RPMI8226 (cell line): ENCODE measurements around the gene SCN8A.
"Not testable (repeated sequence)": the region's sequence is repeated elsewhere in the genome, so short reads cannot be mapped to it uniquely, and the experiment has no call there.

Experiments
- DNase-seq: peaks from one replicate; pipeline ENCODE4 v3.0.0-alpha.2; 2015

The SCN8A gene

DNA sequence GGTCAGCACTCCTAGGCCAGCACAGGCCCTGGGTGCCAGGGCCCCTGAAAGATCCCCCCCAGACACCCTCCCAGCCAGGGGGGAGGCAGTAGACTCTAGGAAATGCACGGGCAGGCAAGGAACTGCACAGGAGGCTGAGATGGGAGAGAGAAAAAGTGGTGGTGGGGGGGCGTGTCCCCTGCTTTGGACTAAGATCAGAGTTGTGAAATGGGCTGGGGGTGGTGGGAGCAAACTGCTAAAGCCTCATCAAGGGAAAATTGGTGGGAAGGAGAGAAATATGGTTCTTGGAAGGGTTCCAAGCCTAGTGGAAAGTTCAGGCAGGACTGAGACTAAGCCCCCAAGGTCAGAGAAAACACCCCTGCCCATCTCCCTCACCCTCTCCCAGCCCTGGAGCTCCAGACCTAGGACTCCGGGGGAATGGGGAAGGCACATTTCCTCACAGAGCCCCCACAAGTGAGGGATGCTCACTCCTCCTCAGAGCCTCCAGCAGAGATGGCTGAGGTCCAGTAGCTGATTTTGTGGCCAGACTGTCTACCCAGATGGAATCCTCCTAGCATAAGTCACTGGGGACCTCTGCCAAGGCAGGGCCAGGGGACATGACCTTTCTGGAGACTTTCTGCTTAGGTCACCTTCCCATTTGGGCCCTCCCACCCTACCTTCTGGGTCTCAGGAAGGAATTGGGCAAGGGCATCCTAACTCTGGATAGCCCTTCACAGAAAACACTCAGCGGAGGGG is 227.7 kb downstream of the SCN8A start:
- peak; percentile 14 for DNase-seq

DNA sequence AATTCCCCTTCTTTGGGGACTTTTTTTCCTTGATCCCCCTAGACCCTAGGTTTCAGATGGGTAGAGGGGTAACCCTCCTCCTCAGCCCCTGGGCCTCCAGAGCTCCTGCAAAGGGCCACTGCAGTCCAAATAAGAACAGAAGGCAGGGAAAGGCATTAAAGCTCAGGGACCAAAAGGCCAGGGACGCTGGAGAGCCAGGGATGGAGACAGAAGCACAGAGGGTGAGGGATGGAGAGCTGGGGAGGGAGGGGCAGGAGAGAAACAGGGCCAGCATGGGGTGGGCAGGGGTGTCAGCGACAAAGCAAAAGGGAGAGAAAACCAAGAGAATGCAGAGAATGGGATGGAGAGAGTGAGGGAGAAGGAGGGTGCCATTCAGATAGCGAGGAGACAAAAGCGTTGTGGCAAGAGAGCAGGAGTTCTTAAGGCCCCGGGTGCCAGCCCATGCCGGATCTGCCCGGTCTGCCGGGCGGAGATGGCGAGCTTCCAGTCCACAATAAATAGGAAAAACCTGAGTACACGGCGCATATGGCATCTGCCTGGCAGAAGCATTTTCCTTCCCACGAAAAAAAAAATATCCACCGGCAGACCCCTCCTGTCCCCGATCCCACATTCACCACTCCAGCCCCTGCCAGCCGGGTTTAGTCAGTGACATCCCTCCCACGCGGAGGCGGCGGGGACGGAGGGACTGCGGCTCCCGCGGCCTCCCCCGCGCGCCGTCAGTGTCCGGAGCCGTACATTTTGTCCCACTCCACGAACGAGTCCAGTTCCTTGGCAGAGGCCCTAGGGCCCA is 228.9 kb downstream of the SCN8A start:
- DNase-seq: no peak

DNA sequence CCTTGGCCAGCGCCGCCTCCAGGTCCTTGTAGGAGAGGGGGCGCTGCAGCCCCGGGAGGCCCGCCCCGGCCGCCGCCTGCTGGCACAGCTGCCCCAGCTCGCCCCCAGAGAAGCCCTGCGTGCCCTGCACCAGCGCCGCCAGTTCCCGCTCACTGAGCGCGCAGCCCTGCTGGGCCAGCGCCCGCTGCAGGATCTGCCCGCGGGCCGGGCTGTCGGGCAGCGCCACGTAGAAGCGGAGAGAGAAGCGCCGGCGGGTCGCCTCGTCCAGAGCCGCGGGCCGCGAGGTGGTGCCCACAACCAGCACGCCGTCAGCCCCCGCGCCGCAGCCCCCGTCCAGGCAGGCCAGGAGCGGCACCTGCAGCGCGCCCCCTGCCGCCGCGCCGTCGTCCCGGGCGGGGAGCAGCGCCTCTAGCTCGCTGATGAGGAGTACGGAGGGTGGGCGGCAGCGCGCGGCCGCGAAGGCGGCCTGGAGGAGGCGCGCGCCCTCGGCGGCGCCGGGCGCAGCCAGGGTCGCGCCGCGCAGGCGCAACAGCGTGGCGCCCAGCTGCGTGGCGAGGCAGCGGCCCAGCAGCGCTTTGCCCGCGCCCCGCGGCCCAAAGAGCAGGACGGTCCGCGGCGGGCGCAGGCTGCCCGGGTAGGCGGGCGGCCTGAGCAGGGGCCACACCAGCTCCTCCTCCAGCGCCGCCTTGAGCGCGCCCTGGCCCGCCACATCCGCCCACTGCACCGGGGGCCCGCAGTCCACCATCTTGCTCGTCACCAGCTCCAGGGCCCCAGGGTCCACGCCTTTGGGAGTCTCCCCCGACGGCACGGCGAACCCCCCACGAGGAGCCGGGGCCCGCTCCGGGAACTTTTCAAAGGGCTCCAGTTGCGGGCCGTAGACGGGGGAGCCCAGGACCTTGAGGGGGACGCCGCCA is 229.8 kb downstream of the SCN8A start:
- DNase-seq: peak; percentile 49

DNA sequence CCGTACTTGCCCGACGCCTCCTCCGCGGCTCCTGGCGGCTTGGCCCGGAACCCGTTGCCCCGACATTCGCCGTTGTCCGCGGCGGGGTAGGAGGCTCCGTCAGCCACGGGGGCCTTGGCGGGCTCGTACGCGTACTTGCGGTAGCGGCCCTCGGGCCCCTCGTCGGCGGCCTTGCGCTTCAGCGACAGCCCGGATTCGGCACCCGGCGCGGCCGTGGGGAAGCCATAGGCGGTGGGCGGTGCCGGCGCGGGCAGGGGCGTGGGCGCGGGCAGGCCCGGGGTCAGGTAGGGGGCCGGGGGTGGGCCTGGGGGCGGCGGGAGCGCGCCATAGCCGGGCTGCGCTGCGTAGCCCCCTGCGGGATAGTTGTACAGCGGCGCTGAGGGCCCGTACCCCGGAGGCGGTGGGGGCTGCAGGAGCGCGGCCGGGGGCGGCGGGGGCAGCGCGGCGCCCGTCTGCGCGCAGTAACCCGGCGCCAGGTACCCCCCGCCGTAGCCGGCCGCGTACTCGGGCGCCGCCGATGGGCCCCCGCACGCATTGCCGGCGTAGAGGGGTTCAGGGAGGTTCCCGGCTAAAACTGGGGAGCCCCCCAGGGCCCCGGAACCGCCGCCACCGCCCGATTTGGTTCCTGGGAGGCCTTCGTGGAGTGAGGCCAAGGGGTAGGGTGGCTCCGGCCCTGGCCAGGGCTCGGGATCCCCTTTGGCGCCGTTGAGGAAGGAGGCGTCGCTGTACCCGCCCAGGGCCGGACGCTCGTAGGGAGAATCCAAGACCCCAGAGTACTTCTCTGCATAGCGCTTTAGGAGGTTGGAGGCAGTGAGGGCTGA is 230.6 kb downstream of the SCN8A start:
- DNase-seq: no peak

DNA sequence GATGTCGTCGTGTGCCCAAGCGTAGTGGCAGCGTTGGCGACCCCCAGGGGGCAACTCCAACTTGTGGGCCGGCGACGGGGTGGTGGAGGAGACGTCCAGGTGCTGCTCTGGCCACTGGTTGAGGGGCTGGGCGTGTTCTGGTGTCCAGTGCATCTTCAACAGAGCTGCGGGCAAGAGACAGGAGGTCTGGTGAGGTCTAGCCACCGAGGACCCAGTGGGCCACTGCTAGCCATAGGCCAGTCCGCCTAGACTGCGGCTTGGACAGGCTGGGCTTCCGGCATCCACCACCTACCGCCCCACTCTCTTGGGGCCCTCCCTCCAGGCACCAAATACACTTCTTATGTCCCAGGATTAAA is 231.2 kb downstream of the SCN8A start:
- no peak for DNase-seq

DNA sequence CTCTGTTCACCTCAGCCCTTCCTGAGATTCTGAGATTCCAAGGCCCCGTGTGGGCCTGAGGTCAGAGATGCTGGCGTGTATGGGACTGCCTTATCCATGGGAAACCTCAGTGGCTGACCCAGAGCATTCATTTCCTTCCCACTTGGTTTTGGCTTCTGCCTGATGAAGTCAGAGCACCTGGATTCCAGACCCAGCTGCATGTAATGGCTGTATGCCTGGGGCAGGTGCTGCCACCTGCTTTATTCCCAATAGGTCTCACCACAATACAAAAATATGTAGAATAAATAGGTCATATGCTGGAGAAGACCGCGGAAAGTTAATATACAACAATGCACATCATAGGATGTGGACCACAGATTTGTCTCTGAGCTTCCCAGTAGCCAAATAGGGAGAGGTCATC is 231.9 kb downstream of the SCN8A start:
- DNase-seq: no peak

DNA sequence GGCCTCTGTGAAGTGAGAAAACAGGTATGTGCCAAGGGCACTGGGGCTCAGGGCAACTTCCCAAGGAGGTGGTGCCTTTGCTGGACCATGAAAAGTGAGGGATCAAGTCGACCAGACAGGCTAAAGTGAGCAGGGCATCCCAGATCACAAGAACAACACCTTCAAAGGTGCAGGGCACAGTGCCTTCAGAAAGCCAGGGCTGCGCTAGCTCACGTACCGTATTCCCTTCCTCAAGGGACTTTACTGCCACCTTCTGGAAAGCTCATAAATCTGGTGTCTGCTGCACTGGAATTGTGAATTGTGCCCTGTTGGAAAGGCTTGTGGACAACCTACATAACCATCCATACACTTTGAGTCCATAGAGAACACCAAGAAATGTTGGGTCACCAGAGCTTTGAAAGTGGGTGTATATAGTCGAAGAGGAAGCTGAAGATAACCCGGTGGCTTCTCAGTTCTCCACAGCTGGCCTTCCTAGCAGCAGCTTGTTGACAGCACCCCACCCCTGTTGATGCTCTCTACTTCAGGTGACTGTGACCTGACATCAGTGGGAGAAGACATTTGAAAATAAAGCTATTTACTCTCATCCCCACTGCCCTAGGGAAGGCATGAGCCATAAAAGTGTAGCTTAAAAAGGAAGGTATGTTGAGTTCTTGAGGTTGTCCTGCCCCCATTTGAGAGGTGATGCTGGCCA is 233.0 kb downstream of the SCN8A start:
- DNase-seq: peak; percentile 70

DNA sequence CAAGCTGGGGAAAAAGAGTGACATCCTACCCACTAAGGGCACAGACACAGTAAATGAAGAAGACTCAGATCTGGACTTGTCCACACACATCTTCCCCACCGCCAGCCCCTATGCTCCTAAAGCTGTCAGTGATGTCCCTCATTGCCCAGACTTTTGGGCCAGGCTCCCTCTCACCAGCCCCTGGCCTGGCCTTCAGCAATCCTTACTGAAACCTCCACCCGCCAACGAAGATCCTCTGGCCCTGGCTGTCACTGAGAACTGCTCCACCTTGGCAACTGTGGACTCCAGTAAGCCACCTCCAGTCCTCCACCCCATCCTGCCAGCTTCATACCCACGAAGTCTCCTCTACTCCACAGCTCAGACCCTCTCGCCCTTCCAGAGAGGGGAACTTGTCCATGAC is 234.2 kb downstream of the SCN8A start:
- no peak for DNase-seq

DNA sequence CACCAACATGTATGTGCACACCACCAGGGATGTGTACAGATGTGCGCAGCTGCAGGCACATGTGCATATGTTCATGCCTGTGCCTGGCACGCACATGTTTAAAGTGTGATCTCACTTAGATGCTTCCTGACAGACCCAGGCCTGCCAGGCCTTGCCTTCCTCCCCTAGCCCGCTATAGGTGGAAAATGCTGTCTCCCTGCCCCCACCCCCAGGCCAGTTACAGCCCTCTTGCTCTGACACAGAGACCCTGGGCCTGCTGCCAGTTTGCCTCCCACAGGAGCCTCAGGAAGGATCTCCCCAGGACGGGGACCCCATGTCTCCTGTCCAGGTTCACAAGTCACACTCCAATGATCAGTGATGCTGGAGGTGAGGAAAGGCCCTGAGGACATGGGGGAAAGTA is 235.8 kb downstream of the SCN8A start:
- DNase-seq: no peak

DNA sequence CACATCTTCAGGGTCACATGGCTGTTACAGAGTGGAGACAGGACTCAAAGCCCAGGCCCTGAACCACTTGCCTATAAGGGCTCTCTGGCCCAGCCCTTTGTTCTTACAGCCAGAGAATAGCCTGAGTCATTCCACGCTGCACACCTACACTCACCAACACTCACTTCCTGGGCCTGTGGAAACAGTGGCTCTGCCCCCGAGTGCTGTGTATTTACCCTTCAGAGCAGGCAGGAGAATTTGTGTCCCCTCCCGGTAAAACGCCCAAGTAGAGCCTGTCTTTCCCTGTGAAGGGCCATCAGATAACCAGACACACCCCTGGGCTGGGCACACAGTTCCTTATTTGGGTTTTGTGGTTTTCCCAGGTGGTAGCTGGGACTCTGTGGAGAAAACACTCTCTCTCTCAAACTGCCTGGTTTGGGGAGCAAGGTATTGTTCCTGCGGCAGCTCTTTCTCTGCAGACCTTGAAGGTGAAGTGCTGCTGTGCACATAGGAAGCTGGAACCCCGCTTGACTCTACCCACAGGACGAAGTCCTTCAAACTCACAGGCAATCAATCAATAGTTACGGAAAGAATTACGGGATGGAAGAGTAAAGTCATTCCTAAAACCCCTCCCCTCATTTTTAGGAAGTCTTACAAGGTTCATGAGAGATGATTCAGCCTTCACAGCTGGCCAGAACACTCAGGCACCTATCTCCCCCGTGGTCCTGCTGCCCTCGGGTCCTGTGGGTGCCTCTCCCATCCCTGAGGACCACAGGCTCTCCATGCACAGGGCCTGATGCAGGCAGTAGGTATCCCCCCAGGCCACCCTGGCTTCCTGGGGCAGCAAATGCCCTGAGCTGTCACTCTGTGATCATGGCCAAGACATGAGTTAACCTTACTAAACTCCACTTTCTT is 237.1 kb downstream of the SCN8A start:
- peak; percentile 40 for DNase-seq

DNA sequence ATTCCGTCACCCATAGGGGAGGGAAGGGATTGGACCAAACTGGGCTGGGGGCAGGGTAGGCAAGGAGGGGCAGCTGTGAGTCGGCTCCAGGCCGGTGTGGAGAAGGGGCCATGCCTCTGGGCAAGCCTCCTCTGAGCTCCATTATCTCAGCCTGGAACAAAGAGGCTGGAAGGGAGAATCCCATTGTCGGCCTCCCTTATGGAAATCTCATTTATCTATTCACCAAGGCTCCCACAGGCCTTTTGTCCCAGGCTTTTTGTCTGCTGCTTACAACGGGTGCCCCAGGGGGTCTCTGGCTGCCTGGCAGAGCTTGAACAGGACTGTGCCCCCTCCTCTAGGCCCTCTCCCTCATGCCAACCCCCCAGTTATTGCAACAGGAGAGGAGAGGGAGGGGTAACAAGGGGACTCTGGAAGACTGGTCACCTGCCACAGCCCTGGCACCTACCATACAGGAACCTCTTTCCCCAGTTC is 238.0 kb downstream of the SCN8A start:
- no peak for DNase-seq

DNA sequence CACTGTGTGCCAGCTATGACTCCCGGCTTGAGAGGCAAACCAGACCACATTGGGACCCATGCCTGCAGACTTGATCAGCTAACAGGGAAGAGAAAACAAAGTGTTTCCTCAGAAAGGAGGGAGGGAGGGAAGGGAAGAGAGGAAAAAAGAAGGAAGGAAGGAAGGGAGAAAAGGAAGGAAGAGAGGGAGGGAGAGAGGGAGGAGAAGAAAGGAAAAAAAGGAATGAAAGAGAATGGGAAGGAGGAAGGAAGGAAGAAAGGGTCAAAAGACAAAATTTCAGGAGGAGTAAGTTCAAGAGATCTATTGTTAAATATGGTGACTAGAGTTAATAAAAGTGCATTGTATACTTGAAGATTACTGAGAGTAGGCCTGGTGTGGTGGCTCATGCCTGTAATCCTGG is 238.6 kb downstream of the SCN8A start:
- no peak for DNase-seq

DNA sequence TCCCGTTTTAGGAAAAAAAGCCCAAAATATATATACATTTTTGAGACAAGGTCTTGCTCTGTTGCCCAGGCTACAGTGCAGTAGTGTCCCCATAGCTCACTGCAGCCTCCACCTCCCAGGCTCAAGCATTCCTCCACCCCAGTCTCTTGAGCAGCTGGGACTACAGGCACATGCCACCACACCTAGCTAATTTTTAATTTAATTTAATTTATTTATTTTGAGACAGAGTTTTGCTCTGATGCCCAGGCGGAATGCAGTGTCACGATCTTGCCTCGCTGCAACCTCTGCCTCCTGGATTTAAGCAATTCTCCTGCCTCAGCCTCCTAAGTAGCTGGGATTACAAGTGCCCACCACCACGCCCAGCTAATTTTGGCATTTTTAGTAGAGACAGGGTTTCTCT is 240.8 kb downstream of the SCN8A start:
- not testable (repeated sequence) for DNase-seq

DNA sequence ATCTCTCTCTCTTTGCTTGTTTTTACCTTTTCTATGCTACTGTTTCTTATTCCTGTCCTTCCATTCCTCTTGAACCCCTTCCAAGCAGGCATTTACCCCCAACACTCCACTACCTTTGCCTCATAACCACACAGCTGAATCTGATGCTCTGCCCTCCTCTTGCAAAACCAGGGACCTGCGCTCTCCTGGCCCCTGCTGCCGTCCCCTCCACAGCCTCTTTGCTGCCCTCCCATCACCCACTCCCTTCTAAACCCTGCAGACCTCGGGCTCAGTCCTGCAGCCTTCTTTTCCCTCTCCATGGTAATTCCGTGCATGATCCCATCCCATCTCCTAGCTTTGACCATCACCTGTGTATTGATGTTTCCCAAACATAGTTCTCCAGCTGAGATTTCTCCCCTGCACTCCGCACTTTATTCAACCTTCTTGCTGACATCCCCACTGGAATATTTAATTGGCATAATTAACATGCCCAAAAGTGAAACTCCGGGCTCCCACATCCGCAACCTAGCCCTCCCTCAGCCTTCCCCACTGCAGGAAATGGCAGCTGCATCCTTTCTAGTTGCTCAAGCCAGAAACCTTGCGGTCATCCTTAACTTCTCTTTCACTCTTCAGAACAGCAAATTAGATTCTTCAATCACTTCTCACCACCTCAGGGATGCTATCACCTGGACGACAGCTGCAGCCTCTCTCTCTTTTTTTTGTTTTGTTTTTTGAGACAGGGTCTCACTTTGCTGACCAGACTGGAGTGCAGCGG is 241.5 kb downstream of the SCN8A start:
- DNase-seq: peak; percentile 58

DNA sequence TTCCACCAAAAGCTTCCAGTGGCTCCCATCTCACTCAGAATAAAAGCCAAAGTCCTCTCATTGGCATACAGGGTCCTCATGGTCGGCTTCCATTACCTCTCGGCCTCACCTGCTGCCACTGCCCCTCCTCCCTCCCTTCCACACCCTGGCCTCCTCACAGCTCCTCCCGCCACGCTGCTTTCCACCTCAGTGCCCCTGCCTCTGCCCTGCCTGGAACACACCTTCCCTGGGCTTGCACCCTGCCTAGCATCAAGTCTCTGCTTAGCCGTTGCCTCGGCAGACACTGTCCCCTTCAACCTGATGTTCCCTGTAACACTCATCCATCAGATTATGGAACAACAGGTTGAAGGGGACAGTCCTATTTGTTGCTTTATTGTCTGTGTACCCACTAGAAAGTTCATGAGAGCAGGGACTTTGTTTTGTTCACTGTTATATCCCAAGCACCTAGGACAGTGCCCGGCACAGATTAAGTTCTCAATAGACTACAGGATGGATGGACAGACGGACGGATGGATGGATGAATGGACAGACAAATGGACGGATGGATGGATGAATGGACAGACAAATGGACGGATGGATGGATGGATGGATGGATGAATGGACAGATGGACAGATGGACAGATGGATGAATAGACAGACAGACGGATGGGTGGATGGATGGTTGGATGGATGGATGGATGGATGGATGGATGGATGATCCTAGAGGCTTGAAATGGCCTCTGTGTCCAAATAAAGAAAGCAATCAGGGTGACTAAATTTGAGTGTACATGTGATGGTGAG is 242.6 kb downstream of the SCN8A start:
- no peak for DNase-seq

DNA sequence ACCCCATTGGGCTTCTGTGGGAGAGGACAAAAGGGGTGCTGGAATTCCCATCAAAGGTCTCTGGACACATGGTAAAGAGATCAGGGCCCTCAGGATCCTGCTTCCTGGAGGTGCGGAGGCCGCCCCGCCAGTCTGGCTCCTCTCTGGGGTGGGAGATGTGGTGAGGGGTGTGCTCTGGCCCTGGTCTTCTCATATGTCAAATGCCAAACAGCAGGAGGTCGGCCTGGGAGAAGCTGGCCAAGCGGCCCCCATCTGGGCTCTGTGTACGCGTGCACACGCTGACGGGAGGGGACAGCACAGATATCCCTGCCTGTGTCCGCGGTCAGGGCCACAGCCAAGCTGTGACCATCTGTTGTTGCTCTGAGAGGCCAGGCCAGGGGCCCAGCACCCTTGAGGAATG is 243.4 kb downstream of the SCN8A start:
- no peak for DNase-seq

DNA sequence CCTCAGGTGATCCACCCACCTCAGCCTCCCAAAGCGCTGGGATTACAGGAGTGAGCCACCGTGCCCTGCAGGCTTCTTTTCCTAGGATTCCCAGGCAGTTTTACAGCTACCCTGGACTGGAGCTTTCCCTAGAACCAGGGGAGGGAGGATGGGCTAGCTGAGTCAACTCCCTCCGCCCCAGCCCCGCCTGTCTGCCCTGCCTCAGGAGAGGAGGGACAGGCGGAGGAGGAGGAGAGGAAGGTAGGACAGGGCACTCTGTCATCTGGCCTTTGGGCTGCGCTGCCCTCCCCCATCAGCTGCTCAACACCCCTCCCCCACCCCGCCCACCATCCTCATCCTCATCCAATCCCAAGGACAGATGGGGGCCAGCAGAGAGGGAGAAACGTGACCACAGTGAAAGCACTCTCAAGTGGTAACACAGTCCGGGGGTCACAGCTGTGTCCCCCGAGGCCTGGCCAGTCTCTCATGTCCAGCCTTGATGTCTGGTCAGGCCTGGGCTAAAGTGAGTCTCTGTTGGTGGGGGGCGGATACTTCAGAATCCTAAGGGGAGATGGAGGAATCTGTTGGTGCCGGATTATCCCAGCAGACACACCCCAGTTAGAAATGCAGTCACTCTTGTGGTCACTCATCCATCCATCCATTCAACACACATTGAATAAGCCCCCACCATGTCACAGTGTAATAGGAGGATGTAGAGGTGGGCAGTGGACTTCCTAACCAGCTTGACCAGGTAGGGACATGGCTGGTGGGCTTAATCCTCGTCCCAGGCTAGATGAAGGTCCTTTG is 245.2 kb downstream of the SCN8A start:
- DNase-seq: no peak

DNA sequence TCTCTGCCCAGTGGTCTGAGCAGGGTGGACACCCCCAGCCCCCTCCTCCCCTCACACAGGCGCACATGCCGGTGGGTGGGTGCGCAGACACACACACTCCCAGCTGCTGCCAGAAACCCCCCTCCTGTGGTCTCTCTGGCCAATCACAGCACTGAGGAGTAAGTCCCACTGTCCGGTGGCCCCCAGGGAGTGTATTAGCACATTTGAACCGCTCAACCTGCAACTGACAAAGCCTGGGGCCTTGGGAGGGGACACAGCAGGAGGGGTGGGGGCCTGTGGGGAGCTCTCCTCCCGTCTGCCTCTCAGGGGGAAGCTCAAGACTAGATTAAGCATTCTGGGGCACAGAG is 245.8 kb downstream of the SCN8A start:
- no peak for DNase-seq
